BE2C (cell line): Measurements from ENCODE around the gene KIF18B.

ENCODE experiments used
- DNase-seq: peaks from one replicate; pipeline ENCODE4 v3.0.0-alpha.2; 2020
- H3K27me3 ChIP-seq: fragments of 250-450 bp; sonication (Bioruptor Pico); 2 replicates; pipeline ENCODE4 v1.5.1; 2020; ENCODE audit warnings: mild to moderate bottlenecking
- H3K36me3 ChIP-seq: fragments of 250-450 bp; sonication (Bioruptor Pico); 2 replicates; pipeline ENCODE4 v1.5.1; 2020; ENCODE audit warnings: mild to moderate bottlenecking
- H3K4me1 ChIP-seq: fragments of 250-450 bp; sonication (Bioruptor Pico); 2 replicates; pipeline ENCODE4 v1.5.1; 2020
- H3K4me3 ChIP-seq: 2 replicates; pipeline ENCODE4 v1.5.1; 2011; ENCODE audit warnings: low read depth, low read length
- H3K9me3 ChIP-seq: fragments of 250-450 bp; sonication (Bioruptor Pico); 2 replicates; pipeline ENCODE4 v1.5.1; 2020
- TF ChIP-seq, protein P1 (sequence below): IDR thresholded peaks from 2 replicates; pipeline ENCODE4 v1.5.1; 2012; ENCODE audit warnings: mild to moderate bottlenecking, low read depth, low read length

The KIF18B gene

DNA sequence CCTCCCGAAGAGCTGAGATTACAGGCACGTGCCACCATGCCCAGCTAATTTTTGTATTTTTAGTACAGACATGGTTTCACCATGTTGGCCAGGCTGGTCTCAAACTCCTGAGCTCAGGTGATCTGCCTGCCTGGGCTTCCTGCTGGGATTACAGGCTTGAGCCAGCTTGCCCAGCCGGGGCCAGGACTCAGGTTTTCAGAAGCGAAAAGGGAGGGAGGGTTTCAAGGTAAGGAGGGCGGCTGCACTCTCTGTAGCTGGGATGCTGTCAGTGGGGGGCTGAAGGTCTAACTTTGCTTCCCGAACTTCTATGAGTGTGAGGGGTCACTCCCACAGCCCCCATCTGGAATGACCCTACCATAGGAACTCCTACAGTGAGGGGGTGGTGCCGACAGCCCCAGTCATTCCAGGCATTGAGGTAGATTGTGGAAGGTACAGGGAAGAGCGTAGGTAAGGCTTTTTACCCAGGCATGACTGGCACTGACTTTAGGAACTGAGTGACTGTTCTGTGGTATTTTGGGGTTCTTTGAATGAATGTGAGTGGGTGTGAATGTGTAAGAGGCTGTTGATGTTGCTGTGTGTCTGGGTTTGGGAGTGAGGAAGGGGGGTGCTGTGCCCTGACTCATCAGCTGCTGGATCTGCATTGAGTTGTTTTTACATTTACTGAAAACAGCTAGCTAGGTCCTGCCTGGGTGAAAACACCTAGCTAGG lies 24.4 kb upstream of the KIF18B start:
- TF ChIP-seq, protein P1, sequence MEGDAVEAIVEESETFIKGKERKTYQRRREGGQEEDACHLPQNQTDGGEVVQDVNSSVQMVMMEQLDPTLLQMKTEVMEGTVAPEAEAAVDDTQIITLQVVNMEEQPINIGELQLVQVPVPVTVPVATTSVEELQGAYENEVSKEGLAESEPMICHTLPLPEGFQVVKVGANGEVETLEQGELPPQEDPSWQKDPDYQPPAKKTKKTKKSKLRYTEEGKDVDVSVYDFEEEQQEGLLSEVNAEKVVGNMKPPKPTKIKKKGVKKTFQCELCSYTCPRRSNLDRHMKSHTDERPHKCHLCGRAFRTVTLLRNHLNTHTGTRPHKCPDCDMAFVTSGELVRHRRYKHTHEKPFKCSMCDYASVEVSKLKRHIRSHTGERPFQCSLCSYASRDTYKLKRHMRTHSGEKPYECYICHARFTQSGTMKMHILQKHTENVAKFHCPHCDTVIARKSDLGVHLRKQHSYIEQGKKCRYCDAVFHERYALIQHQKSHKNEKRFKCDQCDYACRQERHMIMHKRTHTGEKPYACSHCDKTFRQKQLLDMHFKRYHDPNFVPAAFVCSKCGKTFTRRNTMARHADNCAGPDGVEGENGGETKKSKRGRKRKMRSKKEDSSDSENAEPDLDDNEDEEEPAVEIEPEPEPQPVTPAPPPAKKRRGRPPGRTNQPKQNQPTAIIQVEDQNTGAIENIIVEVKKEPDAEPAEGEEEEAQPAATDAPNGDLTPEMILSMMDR, result no peak
- no peaks in the 10 kb centered on the region for H3K9me3 ChIP-seq
- no peak overlapping the region for H3K4me3 ChIP-seq
- H3K36me3 ChIP-seq, result no peaks in the 10 kb centered on the region
- H3K27me3 ChIP-seq, result peaks cover 11% of the 10 kb centered on the region
- no peak for DNase-seq
- H3K4me1 ChIP-seq, result peaks cover 13% of the 10 kb centered on the region

DNA sequence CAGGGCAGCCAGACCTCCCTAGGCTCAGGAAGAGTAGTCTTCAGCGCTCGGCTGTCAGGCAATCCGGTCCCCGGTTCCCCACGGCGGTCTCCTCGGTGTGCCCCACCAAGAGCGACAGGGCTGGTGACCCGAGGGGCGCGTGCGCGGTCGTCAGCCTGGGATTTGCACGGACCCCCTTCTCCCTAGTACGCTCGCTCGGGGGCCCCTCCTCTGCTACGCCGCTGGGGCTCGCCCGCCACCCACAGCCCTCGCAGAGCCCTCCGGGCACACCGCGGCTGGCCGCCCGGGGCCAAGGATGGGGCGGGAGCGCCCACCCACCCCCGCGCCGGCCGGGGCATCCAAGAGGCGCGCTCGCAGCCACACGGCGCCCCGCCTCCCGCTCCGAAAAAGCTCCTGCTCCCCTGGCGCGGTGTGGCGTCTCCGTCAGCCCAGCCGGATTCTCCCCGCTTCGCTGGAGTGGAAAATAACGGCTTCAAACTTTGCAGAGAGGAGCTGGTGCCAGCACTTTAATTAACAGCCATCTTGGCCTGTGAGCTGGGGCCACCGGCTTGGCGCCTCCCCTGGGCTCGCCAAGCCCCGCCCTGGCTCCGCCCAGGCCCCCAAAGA lies 22.7 kb upstream of the KIF18B start:
- peak; percentile 44 for DNase-seq
- Histone ChIP-seq H3K9me3 (no peaks in the 10 kb centered on the region), H3K36me3 (no peaks in the 10 kb centered on the region), H3K4me1 (peaks cover 2% of the 10 kb centered on the region; the same call in 1 of the 2 replicates), H3K4me3 (peak overlapping the region; percentile 53), H3K27me3 (peaks cover 21% of the 10 kb centered on the region)
- TF ChIP-seq, protein P1, result no peak

DNA sequence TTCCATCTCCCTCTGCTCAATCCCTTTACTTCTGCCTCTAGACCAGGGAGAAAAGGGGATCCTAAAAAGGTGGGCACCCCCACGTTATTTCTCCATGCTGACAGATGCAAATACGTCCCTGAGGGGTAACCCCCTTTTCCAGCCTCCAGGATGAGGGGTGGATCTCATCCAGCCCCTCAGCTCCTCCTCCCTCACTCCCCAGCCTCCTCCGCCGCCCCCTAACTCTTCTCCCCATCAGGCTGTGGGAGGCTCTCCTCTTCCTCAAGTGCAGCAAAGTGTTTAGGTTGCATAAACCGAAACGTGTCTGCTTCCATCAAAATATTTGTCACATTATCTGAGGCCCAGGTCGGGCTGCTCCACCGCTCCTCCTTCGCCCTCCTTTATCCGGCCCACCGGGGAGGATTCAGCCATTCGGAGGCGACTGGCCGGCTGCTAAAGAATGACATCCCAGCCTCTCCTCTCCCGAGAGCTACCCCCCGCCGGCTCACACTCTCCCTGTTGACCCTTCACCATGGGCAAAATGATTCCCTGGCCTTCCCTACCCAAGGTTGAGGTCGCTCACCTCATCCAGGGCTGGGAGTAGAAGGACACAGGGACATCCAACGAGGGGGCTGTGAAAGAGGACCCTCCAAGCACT lies 21.7 kb upstream of the KIF18B start:
- Histone ChIP-seq H3K9me3 (no peaks in the 10 kb centered on the region), H3K27me3 (peaks cover 21% of the 10 kb centered on the region), H3K36me3 (no peaks in the 10 kb centered on the region), H3K4me3 (no peak overlapping the region), H3K4me1 (peaks cover 2% of the 10 kb centered on the region; the same call in 1 of the 2 replicates)
- TF ChIP-seq, protein P1, result no peak
- DNase-seq, result no peak

DNA sequence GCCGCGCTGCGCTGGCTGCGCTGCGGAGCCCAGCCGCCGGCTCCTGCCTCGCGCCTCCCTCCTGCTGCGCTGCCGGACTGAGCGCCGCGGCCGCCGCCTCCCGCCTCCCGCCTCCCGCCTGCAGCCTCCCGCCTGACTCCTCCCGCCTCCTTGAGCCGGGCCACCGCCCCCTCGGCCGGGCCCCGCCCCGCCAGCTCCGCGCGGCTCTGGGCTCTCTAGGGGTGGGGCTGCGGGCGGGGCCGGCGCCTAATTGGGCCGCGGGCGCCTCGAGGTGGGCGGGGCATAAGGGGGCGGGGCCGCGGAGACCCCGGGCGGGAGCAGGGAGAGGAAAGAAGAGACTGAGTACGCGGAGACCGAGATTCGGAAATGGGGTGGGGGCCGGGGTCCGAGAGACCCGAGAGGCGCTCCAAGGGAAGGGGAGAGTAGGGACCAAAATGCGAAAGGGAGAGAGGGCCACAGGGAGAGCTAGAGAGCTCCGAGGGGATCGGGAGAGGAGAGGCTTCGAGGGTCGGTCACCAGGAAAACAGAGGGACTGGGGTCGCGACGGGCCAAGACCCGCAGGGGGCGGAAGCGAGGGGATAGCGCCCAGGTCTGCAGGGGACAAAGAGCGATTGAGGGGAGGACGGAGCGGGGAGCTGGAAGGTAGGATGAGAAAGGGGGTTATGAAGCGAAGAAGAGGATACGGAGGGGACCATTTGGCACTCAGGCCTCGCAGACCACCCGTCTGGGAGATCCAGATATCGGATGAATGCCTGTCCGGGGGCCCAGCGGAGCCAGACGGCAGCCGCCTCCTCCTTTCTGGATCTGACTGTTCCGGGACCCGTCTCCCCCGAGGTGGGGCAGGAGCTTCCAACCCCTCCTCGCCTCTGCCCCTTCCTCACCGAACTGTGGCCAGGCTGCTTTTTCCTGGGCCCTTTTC lies 20.9 kb upstream of the KIF18B start, which contains the start of gene C1QL1:
Gene C1QL1, minus strand, starts transcription at position 79 of the 919 bp plus-strand sequence. CDS start 255 bp downstream, outside the sequence.
- TF ChIP-seq, protein P1, result peak; percentile 35
- Histone ChIP-seq H3K4me1 (peaks cover 2% of the 10 kb centered on the region; the same call in 1 of the 2 replicates), H3K9me3 (no peaks in the 10 kb centered on the region)

DNA sequence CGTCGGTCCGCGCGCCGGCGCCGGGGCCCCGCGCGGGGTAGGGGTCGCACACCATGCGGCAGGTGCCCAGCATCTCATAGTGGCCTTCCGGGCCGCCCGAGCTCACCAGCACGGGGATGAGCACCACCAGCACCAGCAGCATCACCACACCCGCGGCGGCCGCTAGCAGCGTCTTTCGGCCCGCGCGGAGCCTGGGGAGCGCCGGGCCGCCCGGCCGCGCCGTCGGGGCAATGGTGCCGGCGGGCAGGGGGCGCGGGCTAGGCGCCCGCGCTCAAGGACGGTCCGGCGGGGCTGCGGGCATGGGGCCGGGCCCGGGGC lies 20.3 kb upstream of the KIF18B start:
- peaks cover 2% of the 10 kb centered on the region; the same call in 1 of the 2 replicates for H3K4me1 ChIP-seq
- H3K27me3 ChIP-seq, result peaks cover 21% of the 10 kb centered on the region
- TF ChIP-seq, protein P1, result no peak
- H3K4me3 ChIP-seq, result no peak overlapping the region
- H3K9me3 ChIP-seq, result no peaks in the 10 kb centered on the region
- no peak for DNase-seq
- H3K36me3 ChIP-seq, result no peaks in the 10 kb centered on the region

More for the DNA sequence above, 20.9 kb upstream of the KIF18B start, which contains the start of gene C1QL1:
- Histone ChIP-seq H3K4me3 (peak within 1 kb of the TSS; percentile 39), H3K36me3 (no peaks in the 10 kb centered on the region), H3K27me3 (peaks cover 21% of the 10 kb centered on the region)
- peak; percentile 98 for DNase-seq
